Cardiac fibroblast (primary cell): ENCODE measurements around the gene TPX2.

Source experiments
- DNase-seq, 2 donors: peaks; one replicate each; pipeline versions ENCODE4 v3.0.0 to v3.0.0-alpha.2; 2010; ENCODE audit warnings: low read depth in 2 of 2
- H3K4me3 ChIP-seq, 2 donors: replicated peaks in 1 of 2; 1 replicate in 1 of 2; 2 replicates in 1 of 2; pipeline ENCODE4 v1.5.1; 2011; ENCODE audit warnings: low read depth in 2 of 2, low read length in 2 of 2, mild to moderate bottlenecking in 2 of 2, moderate library complexity in 1 of 2
- TF ChIP-seq, protein P1 (sequence below): IDR thresholded peaks from one replicate; pipeline ENCODE4 v1.5.1; 2011; ENCODE audit warnings: low read depth, mild to moderate bottlenecking, low read length, inconsistent platforms

TPX2 gene

DNA sequence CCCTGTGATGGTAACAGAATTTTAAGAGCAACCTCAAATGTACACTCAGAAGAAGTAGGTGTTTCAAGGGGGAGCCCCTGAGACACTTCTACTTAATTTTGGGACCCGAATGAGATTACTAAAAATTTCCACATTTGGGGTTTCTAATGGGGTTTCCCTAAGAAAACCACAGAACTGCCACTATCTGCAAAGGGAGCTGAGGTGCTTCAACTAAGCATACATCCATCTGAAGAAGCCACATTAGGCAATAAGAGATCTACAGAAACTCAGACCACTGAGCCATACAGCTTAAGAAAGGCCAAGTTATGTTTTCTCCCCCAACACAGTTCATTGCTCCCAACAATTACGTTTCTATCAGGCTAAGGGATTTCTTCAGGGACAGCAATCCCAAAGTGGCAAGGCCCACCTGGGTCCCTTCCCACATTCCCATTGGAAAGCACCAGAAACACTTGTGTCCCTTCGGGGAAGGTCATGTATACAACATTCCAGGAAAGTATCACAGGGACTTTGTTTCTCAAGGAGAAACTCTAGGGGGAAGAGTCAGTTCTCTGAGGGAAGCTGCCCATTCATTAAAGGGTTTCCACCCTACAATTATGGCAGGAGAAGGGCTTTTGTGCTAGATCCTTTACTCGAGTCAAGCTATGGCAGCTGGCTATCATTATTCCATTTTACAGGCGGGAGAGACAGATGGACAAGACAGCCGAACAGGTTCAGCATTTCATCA, 21.4 kb upstream of the TPX2 start:
- H3K4me3 ChIP-seq: peak overlapping the region in 1 of 2 donors; percentile 33
- TF ChIP-seq, protein P1, sequence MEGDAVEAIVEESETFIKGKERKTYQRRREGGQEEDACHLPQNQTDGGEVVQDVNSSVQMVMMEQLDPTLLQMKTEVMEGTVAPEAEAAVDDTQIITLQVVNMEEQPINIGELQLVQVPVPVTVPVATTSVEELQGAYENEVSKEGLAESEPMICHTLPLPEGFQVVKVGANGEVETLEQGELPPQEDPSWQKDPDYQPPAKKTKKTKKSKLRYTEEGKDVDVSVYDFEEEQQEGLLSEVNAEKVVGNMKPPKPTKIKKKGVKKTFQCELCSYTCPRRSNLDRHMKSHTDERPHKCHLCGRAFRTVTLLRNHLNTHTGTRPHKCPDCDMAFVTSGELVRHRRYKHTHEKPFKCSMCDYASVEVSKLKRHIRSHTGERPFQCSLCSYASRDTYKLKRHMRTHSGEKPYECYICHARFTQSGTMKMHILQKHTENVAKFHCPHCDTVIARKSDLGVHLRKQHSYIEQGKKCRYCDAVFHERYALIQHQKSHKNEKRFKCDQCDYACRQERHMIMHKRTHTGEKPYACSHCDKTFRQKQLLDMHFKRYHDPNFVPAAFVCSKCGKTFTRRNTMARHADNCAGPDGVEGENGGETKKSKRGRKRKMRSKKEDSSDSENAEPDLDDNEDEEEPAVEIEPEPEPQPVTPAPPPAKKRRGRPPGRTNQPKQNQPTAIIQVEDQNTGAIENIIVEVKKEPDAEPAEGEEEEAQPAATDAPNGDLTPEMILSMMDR: no peak
- DNase-seq: no peak

DNA sequence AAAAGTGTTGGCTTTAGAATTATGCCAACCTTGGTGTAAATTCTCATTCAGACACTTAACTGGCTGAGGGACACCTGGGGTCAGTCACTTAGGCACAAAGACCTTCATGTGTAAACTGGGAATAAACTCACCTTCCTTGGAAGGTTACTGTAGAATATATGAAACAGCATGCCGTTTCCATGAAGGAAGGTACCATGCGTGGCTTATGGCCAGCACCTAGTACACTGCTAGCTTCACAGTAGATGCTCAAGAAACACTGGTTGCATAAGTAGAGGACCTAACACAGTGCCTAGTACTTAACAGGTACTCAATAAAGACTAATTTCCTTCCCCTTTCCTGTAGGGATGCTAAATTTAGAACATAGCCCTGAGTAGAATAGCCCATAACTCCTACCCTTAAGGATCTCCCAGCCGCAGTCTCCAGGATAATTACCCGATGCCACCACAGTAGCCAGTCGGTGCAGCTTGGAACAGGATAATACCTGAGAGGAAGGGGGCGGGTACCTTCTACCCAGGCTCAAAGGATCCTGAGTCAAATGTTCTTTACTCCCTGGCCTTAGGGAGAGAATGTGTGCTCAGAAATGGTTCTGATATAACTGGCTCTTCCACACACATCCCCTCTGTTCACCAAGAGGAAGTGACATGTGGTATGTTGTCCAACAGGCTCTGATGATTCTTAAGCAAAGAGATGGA, 20.0 kb upstream of the TPX2 start:
- peak overlapping the region in 1 of 2 donors; percentile 57 for H3K4me3 ChIP-seq
- TF ChIP-seq, protein P1: no peak
- DNase-seq: no peak

DNA sequence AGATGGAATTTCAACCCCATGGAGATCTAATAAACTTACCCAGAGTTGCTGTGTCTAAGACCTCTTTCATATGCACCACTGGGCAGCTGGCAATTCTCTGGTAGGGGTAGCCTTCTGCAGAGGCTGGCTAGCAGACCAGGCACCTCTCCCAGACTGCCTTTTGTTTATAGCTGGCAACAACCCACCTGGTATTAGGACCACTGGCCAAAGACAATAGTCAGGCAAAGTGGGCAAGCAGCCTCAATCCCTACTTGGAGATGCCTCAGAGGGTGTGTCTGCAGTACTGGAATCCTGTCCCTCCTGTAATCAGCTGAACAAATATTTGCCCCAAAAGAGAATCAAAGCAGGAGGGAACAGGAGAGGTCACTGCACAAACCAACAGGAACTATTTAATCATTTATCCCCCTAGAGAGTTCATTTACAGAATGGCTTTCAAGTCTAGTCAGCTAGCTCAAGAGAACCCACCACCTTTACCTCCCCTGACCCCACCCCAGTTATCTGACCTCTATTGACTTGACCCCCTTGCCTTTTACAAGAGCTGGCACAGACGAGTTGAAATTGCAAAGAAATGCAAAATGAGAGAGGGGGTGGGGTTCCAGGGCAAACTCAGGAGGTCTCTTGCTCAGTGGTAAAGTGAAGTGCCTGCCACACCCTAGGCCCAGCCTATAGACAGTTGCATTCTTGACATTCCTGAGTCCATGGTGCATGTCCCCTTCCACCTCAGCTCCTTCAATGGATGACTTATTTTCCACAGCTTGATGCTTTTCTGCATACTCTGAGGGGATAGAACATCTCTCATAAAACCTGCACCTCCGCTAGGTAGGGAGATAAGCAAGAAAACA, 19.2 kb upstream of the TPX2 start:
- DNase-seq: peak in 1 of 2 donors; percentile 68
- H3K4me3 ChIP-seq: peak overlapping the region; percentile 57 to 75
- TF ChIP-seq, protein P1: no peak

DNA sequence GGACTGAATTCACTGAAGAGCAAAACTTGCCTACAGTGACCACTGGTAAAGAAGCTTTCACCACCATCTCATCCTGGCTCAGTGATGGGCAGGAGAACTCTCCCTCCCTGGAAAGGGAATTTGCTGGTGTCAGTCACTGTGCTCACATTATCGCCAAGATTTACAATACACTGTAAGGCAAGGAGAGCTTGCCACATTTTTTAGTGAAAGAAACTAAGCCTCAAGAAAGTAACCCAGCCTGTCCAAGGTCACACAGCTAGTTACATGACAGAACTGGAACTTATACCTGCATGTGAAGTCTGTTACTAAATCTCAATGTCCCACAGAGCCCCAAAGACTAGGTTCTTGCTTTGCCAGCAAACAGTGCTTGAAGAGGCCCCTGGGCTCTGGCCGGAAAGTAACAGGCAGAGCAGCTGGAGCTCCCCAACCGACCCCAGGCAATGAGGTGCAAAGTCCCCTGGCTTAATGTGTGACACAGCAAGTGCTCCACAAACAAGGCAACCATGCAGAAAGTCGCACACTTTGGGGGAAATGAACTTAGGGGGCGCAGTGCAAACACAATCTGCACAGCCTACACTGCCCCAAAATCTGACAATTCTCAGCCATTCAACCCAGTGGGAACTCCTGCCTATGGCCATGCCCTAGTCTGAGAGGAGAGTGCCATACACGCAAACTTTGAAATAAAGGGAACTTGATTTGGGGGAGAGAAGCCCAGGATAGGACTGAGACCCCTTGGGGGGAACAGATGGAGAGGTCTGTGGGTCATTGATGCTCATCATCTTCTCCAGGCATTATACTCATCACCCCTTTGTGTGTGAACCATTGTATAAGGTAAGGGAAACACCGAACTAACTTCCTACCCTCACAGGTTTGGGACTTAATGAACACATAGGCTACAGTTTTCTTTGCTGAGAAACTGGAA, 18.3 kb upstream of the TPX2 start:
- TF ChIP-seq, protein P1: peak; percentile 17
- H3K4me3 ChIP-seq: peak overlapping the region; percentile 57 to 75
- no peak for DNase-seq

DNA sequence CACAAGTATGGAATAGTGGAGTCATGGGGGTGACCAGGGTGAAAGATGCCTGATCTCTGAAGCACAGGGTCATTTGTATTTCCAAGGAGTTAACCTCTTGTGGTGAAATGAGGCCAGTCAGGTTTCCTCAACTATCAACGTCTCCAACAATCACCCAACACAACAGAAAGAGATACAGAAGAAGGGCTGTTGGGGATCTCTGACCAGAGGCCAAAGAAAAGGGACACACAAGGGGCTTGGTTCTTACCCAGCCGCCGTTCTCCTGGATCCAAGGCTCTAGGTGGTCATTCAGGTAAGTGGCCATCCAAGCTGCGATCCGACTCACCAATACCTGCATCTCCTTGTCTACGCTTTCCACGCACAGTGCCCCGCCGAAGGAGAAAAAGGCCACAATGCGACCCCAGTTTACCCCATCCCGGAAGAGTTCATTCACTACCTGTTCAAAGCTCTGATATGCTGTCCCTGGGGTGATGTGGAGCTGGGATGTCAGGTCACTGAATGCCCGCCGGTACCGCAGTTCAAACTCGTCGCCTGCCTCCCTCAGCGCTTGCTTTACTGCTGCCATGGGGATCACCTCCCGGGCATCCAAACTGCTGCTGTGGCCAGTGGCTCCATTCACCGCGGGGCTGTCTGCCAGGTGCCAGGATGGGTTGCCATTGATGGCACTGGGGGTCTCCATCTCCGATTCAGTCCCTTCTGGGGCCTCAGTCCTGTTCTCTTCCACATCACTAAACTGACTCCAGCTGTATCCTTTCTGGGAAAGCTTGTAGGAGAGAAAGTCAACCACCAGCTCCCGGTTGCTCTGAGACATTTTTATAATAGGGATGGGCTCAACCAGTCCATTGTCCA, 17.5 kb upstream of the TPX2 start:
- TF ChIP-seq, protein P1: no peak
- peak overlapping the region; percentile 57 to 75 for H3K4me3 ChIP-seq
- no peak for DNase-seq
